GM19455 (cell line): ENCODE data around the gene KRTAP21-2.
"Not testable (repeated sequence)": the region's sequence is repeated elsewhere in the genome, so short reads cannot be mapped to it uniquely, and the experiment has no call there.

Experiments
- ATAC-seq: cut with Tn5 transposase; IDR thresholded peaks from one replicate; pipeline ENCODE4 v1.9.1; 2021; ENCODE audit not compliant: unreplicated experiment

KRTAP21-2 gene

DNA sequence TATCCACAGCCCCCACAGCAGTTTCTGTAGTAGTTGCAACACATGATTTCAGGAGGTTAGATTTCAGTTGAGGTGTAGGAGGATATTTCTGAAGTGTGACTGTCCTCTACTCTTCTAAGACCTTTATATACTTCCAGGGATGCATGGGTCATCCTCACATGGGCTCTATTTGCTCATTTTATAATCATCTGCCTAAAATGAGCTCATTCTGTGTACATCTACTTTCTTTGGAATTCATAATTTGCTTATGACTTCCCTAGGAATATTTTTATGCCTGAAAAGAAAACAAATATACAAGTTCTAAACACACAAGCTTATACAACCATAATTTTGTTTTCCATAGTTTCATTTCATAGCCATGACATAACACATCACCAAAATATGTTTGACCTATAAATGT is at the start of gene KRTAP21-2:
Gene KRTAP21-2, minus strand, starts transcription at position 101 of the 400 bp plus-strand sequence. Its CDS starts 57 bp downstream, at position 44.
- ATAC-seq: no peak

DNA sequence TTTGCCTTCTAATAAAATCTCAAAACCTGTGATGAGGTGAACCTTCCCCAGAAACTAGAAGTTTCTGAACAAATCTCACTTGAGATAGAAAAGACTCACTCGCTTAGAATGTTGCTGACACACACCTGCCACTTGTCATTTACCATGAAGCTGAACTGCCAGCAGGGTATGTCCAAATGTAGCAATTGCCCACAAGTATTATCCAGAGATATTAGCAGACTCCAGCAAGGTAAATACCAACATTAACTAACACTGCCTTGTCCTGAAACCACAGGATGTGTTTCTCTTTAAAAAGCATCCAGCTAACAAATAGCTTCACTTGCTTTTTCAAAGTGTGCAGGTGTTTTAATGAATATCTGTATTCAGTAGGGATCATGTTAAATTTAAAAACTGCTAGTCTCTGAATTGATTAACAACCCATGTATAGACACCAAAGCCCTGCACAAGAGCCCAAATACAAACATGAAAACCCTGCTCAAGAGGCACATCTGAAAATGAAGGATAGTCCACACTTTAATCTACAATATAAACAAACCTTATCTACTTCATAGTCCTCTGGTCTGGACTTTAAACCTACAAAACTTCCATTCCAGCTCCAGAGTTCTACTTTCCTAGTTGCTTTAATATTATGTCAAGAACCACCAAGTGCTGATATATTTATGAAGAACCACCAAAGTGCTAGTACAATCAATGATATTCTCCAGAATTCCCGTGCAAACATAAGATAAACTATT is 46.7 kb upstream of the KRTAP21-2 start:
- ATAC-seq: no peak

DNA sequence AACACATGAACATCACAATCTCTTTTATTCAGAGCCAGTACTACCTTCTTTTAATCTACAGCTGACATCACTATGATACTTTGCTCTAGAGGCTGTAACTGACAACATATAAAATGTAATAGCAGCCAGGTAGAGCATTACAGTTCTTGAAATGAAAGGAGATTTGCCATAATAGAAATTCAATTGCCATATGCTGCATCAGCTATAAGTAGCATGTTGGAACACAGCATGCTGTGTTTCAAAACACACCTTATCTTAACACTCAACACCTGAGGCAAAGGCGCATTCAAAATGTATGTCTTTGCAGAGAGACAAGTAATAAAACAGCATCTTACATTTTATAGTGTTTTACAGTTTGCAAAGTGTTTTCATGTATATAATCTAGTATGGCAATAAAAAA is 32.2 kb upstream of the KRTAP21-2 start:
- ATAC-seq: no peak

DNA sequence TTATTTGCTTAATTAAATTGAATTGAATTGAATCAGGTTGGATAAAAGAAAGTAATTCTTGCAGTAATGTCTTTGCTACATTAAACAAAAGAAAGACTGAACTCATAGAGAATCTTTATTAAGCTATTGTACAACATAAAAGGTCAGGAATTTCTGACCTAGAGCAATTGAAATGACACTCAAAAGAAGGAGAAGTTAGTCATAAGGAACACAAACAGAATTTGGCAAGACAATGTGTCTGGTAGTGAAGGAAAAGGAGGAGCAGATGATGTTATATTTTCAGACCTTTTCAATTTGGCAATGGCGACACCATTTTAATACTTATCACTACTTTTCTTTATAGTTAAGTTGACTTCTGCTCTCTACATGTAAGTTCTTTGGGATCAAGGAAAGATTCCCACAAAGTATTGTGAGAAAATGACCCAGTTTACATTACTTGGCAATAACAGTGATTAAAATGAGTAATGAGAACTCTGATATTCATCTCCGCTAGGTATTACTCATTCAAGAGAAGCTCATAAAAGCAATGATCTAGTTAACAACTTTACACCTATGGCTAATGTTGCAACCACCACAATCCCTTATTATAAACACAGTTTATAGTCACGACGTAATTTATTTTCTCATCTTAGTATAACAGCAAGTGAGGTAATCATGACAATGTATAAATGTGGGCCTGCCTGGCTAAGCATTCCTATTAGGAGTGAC is 22.8 kb upstream of the KRTAP21-2 start:
- ATAC-seq: no peak

DNA sequence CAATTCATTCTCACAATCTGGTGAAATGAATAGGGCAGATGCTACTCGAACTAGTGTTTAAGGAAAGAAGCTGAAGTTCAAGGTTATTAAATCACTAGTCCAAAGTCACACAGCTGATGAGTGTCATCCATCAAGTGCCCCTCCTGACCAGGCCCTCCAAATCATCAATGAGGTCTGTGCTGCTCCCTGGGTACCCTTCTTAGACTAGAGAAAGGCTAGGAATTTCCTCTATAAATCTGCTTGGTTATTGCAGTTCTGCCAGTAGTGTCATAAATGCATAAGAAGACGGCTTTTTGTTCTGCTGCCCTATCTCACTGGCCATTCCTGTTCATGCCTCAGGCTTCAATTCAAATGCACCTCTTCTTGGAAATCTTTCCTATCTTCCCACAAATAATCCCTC is 13.7 kb upstream of the KRTAP21-2 start:
- no peak for ATAC-seq

DNA sequence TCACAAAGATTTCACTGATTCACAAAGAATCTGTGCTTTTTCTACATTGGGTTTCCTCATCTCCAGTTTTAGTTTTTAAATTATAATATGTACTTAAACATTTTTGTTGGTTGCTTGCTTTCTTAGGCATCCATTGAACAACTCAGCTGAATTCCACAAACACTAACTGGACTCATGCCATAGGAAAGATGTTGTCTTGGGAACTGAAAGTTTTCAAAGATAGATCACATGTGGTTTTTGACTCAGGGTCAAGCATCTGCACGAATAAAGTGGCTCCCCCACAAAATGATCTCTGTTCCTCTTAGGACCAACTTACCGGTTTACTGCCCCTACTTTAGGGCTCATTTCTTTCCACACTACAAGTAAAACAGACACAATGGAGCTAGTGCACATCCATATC is 11.2 kb upstream of the KRTAP21-2 start:
- ATAC-seq: no peak

DNA sequence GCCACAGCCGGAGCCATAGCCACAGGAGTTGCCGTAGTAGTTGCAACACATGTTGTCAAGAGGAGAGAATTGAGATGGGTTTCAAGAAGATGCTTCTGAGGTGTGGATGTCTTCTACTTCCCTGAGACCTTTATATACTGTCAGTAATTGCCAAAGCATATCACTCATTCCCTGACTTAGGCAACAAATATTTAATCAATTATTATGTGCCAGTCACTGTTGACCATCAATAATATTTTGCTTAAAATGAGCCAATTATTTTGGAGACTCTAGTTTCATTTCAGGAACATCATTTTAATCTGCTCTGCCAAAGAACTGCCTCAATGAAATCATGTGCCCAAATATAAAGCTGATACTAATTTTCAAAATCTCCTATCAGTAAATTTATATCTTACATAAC is 8.3 kb upstream of the KRTAP21-2 start, which contains the start of gene KRTAP21-1:
Gene KRTAP21-1, minus strand, starts transcription at position 101 of the 400 bp plus-strand sequence. Its CDS starts 50 bp downstream, at position 51.
- not testable (repeated sequence) for ATAC-seq

DNA sequence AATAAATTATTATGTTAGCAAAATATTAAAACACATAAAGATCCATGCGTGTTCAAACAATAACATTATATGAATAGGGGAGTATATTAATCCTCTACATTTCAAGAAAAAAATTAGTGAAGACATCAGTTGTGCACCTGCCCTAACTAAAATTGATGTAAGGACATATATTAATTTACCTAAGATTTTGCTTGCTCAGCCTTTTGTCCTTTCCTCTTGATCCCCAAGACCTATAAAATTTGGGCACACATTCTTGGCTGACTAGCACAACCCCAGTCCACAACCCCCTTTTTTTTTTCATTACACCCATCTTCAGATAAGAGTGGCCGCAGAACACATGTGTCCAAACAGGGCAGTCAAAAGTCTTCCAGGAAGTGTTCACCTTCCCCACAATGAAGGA is 6.6 kb downstream of the KRTAP21-2 start:
- no peak for ATAC-seq

DNA sequence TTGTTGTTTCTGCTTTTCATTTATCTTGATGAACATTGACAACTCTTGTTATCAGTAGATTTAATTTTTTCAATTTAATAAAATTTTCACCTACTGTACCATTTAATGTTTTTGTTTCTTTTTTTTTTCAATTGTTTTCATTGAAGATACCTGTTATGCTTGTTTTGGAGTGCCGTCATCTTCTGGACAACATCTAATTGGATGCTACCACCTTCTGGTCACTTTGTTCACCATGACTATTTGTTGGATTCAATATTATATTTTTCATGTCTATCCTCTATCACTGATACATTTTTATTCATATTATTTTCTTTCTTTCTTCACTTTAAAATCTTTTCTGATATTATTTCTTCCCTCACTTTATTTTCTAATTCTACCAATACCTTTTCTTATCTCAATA is 14.0 kb downstream of the KRTAP21-2 start:
- no peak for ATAC-seq

DNA sequence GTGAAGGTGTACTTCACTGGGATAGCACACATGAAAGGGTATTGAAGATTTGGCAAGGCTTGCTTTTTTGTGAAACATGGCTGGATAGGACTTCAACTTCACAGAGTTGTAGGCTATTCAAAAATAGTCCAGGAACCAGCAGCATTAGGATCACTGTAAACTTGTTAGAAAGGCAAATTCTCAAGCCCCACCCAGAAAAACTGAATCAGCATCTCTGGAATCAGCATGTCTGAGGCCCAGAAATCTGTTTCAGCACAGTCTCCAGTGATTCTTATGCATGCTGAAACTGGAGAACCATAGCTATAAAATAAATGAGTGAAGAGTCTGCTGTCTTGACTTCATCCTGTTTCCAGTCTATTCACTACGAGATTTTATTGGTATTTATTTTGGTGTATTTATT is 20.3 kb downstream of the KRTAP21-2 start:
- ATAC-seq: no peak

DNA sequence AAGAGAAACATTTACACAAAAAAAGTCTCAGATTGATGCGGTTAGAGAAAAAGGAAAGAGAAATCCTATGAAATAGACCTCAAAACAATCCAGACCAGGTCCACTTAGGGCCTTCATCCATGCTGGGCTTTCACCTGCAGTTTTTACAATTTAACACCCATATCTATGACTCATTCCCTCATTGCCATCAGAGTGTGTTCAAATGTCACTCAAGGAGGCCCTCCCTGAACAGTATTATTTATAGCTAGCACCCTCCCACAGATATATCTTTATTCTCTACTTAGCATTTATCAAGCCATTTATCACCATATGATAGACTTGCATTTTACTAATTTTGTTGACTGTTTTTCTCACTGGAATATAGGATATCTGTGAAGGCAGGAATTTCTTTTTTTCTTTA is 27.7 kb downstream of the KRTAP21-2 start:
- ATAC-seq: no peak

DNA sequence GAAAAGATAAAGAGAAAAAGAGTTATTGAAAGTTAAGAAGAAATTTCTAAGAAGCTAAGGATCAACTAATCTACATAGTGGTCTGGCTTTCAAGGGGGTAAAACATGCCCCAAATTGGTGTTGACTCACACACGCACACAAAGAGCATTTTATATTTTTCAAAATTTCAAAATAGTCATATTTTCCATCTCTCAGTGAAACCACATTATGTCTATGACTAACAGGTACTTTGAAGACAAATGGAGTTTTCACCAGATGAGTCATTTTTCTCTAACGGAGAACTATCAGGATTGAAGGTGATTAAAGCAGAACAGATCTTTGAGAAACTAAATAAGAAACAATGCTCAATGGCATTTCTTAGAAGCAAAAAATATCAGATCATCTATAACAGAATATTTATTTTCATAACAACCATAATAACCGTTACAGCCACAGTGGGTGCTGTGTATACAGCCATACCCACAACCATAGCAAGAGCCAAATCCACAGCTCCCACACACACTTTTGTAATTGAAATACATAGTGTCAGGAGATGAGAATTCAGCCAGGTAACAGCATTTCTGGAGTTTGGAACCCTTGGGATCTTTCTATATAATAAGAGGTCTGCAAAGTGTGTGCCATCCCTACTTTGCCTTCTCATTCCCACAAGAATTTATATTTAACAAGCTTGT is 28.7 kb downstream of the KRTAP21-2 start, which contains the start of gene KRTAP21-3:
Gene KRTAP21-3, minus strand, starts transcription at position 539 of the 671 bp plus-strand sequence. Its CDS starts 18 bp downstream, at position 521.
- ATAC-seq: no peak

DNA sequence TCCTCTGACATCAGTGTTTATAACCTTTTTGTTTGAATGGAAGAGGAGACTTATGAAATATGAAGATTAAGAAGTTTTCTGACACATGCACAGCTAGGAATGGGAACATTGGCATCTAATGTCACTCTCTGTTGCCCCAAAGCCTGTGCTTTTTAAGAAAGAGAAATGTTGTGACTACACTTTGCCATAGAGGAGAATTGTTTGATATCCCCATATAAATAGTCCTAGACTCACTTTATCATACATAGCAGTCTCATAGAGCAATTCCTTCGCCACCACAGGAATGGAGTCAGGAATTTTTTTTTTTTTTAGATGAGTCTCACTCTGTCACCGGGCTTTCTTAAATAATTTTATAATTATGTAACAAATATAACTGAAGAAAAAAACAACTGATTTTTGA is 30.0 kb downstream of the KRTAP21-2 start:
- no peak for ATAC-seq

DNA sequence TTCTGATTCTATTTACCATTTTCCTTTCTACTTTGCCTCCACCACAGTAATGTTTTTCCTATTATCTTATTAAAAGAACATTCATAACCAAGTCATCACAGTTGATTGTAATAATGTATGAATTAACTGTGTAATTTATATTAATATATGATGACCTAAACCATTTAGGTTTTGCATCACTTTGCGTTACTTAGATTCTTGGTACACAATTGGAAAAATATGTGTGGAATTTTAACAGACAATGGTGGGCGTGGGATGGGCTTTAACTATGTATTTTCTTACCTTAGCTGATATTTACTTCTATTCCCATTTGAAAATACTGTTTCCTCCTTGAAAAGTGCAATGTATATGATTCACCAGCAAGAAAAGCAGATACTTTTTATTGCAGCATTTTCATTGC is 32.1 kb downstream of the KRTAP21-2 start:
- no peak for ATAC-seq

DNA sequence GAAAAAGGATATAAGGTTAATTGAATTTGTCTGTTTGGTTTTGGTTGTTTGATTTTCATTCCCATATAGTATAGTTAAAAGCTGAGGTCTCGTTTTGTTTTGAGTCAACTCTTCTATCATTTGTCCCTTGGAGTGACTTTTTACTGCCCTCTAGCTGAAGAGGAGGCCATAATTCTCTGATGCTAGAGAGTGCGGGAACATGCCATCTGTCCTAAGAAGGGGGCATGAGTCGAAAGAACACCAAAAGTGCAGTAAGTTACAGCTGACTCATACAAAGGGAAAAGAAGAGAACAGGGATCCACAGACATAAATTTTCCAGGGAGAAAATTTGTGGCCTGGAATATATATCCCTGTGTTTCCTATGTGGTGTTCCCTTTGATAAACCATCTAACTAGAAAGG is 32.6 kb downstream of the KRTAP21-2 start:
- ATAC-seq: no peak

DNA sequence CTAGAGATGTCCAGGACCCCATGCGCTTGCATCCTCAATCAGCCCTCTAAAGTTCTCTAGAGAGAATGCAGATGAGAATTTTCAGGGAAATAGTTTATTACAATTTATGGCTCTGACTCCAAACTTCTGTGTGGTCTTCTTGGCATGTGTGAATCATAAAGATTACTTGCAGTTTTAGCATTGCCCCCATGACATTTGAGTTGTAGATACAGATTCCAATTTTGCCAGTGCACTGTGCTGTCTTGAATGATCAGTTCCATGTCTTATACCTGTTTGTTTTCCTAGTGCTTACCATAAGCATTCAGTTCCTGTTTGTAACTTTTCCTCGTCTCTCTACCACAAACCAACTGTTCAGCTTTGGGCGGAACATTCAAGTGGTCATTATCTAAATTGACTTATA is 33.3 kb downstream of the KRTAP21-2 start:
- no peak for ATAC-seq

DNA sequence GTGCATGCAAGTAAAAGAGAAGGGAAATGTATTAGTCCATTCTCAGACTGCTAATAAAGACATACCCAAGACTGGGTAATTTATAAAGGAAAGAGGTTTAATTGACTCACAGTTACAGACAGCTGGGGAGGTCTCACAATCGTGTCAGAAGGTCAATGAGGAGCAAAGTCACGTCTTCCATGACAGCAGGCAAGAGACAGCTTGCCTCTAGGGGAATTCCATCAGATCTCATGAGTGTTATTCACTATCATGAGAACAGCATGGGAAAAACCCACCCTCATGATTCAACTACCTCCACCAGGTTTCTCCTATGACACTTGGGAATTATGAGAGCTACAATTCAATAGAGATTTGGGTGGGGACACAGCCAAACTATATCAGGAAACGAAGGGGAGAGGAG is 36.6 kb downstream of the KRTAP21-2 start:
- no peak for ATAC-seq

DNA sequence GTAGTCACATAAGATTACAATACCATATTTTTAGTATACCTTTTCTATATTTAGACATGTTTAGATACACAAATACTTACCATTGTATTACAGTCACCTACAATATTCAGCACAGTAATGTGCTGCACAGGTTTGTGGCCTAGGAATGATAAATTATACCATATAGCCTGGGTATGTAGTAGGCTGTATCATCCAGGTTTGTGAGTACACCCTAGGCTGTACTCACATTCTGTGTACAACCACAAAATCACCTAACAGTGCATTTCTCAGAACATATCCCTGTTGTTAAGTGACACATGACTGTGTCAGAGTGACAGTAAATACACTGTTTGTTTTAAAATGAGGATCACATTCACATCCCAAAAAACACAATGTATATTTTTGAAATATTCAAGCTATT is 39.6 kb downstream of the KRTAP21-2 start:
- ATAC-seq: no peak
